Urinary bladder (tissue), 4 donors: ENCODE data around the gene GPR21. TPM values are rescaled to one million over a fixed set of nuclear protein-coding genes. Genes with fewer than 3 reads are reported as not detected.

ENCODE experiments used
- DNase-seq: peaks from one replicate; pipeline ENCODE4 v3.0.0-alpha.2; 2015; ENCODE audit errors: extremely low spot score
- H3K27ac ChIP-seq: one replicate; pipeline ENCODE4 v1.5.1; 2013; ENCODE audit warnings: low read depth, mild to moderate bottlenecking, moderate library complexity
- H3K36me3 ChIP-seq: one replicate; pipeline ENCODE4 v1.6.1; 2013; ENCODE audit warnings: mild to moderate bottlenecking, moderate library complexity; ENCODE audit not compliant: insufficient read depth
- H3K4me1 ChIP-seq: one replicate; pipeline ENCODE4 v1.6.1; 2013; ENCODE audit warnings: mild to moderate bottlenecking, moderate library complexity; ENCODE audit not compliant: insufficient read depth
- H3K4me3 ChIP-seq: one replicate; pipeline ENCODE4 v1.5.1; 2013; ENCODE audit warnings: low read depth, low read length
- WGBS: extraction: QIAGEN DNeasy Blood & Tissue Kit; methylation state at CpG from one replicate; pipeline ENCODE4 v1.1.7; 2013; 5-methylcytosine and 5-hydroxymethylcytosine counted together
- polyA plus RNA-seq: library from polyadenylated mRNA; stranded (reverse); fragments of 200-250 nt; gene quantifications from one replicate; pipeline ENCODE4 v1.2.3, GENCODE V29; 2013
- total RNA-seq: library from RNA; depleted of rRNA; stranded (reverse); fragments of >200 nt; gene quantifications from one replicate; pipeline ENCODE4 v1.2.3, GENCODE V29; 2014
- donor health status: healthy with polysubstance abuse.
- donor health status: healthy.

Gene GPR21
- total and polyA plus RNA-seq, 2 donors = 7.7 TPM; not detected in 1

- H3K4me1 ChIP-seq = no peaks in the 10 kb centered on the region
- 94% methylated on average over 3 of the region's 3 CpGs for WGBS
- H3K36me3 ChIP-seq = no peaks in the 10 kb centered on the region
- no peak for DNase-seq
- H3K4me3 ChIP-seq = no peak overlapping the region
- H3K27ac ChIP-seq = no peak overlapping the region
Observed at GRCh38 chr9:123011878-123012528, 21.5 kb upstream of the GPR21 start.

- H3K4me1 ChIP-seq = no peaks in the 10 kb centered on the region
- no peaks in the 10 kb centered on the region for H3K36me3 ChIP-seq
- DNase-seq = no peak
- 85% methylated on average over 1 of the region's 1 CpG for WGBS
- no peak overlapping the region for H3K4me3 ChIP-seq
- no peak overlapping the region for H3K27ac ChIP-seq
Observed at GRCh38 chr9:123016631-123017030, 16.8 kb upstream of the GPR21 start.

- WGBS = 88% methylated on average over 2 of the region's 2 CpGs
- Histone ChIP-seq H3K4me1 (no peaks in the 10 kb centered on the region), H3K36me3 (no peaks in the 10 kb centered on the region), H3K4me3 (no peak overlapping the region), H3K27ac (no peak overlapping the region)
- no peak for DNase-seq
Observed at GRCh38 chr9:123020796-123021195, 12.7 kb upstream of the GPR21 start.

- Histone ChIP-seq H3K4me3 (no peak overlapping the region), H3K36me3 (no peaks in the 10 kb centered on the region), H3K27ac (no peak overlapping the region), H3K4me1 (no peaks in the 10 kb centered on the region)
- no peak for DNase-seq
- WGBS = 97% methylated on average over 1 of the region's 1 CpG
Observed at GRCh38 chr9:123026425-123026824, 7.0 kb upstream of the GPR21 start.

- Histone ChIP-seq H3K36me3 (no peaks in the 10 kb centered on the region), H3K4me1 (no peaks in the 10 kb centered on the region), H3K27ac (no peak overlapping the region), H3K4me3 (no peak overlapping the region)
- WGBS = 77% methylated on average over 3 of the region's 3 CpGs
- DNase-seq = no peak
Observed at GRCh38 chr9:123027517-123027916, 6.0 kb upstream of the GPR21 start.

GRCh38 chr9:123028136-123028535, 5.3 kb upstream of the GPR21 start:
- Histone ChIP-seq H3K4me3 (no peak overlapping the region), H3K36me3 (no peaks in the 10 kb centered on the region), H3K27ac (no peak overlapping the region), H3K4me1 (no peaks in the 10 kb centered on the region)
- DNase-seq = no peak

- DNase-seq = no peak
- H3K4me1 ChIP-seq = no peaks in the 10 kb centered on the region
- WGBS = 98% methylated on average over 3 of the region's 3 CpGs
- H3K27ac ChIP-seq = no peak overlapping the region
- no peak overlapping the region for H3K4me3 ChIP-seq
- H3K36me3 ChIP-seq = no peaks in the 10 kb centered on the region
Observed at GRCh38 chr9:123028973-123029372, 4.5 kb upstream of the GPR21 start.

GRCh38 chr9:123031963-123032362, 1.5 kb upstream of the GPR21 start:
- WGBS = 67% methylated on average over 1 of the region's 1 CpG
- Histone ChIP-seq H3K27ac (no peak overlapping the region), H3K36me3 (no peaks in the 10 kb centered on the region), H3K4me3 (no peak overlapping the region), H3K4me1 (no peaks in the 10 kb centered on the region)
- no peak for DNase-seq

- peak overlapping the region; percentile 19 for H3K4me3 ChIP-seq
- DNase-seq = no peak
- WGBS = 60% methylated on average over 8 of the region's 8 CpGs
- H3K27ac ChIP-seq = no peak overlapping the region
- H3K36me3 ChIP-seq = no peaks in the 10 kb centered on the region
- H3K4me1 ChIP-seq = no peaks in the 10 kb centered on the region
Observed at GRCh38 chr9:123033864-123034601, 566 bp downstream of the GPR21 start.

GRCh38 chr9:123034881-123035510, 1.5 kb downstream of the GPR21 start:
- 84% methylated on average over 13 of the region's 13 CpGs for WGBS
- DNase-seq = no peak
- Histone ChIP-seq H3K4me1 (no peaks in the 10 kb centered on the region), H3K4me3 (no peak overlapping the region), H3K36me3 (peaks cover 2% of the 10 kb centered on the region), H3K27ac (no peak overlapping the region)

- Histone ChIP-seq H3K4me1 (no peaks in the 10 kb centered on the region), H3K27ac (no peak overlapping the region), H3K36me3 (peaks cover 2% of the 10 kb centered on the region), H3K4me3 (no peak overlapping the region)
- no peak for DNase-seq
- WGBS = 61% methylated on average over 2 of the region's 2 CpGs
Observed at GRCh38 chr9:123035791-123036190, 2.3 kb downstream of the GPR21 start.

- Histone ChIP-seq H3K27ac (no peak overlapping the region), H3K4me1 (no peaks in the 10 kb centered on the region), H3K36me3 (peaks cover 2% of the 10 kb centered on the region), H3K4me3 (no peak overlapping the region)
- DNase-seq = no peak
- 30% methylated on average over 3 of the region's 3 CpGs for WGBS
Observed at GRCh38 chr9:123036893-123037545, 3.6 kb downstream of the GPR21 start.

GRCh38 chr9:123039617-123040219, 6.3 kb downstream of the GPR21 start:
- WGBS = 72% methylated on average over 1 of the region's 1 CpG
- no peak for DNase-seq
- Histone ChIP-seq H3K4me3 (no peak overlapping the region), H3K36me3 (peaks cover 4% of the 10 kb centered on the region), H3K27ac (no peak overlapping the region), H3K4me1 (no peaks in the 10 kb centered on the region)
